ENCODE measurements around the gene CMPK2.

DNA sequence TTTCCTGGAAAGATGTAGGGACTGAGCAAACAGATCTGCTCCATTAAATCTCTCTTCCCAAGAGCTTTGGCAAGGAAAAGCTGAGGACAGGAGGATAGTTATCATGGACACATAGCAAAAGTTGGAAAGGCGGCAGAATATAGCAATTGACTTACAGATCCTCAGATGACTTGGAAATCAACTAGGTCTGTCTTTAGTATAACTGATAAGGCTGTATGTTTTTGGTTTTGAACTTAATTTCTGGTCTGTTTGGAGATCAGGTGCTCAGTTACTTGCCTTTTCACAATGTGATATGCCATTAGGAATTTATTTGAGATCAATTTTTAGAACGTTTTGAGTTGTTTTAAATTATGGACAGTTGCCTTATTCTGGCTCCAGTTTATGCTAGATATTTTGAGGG is 19.8 kb upstream of the CMPK2 start:
- TF ChIP-seq FOXM1 (IDR thresholded peaks at IDR 0.05; ENCODE audit: low read depth, low read length) (no peak), RCOR1 (conservative IDR thresholded peaks at IDR 0.05; ENCODE audit: low read depth, low read length) (no peak), CTCF (IDR thresholded peaks at IDR 0.05 in 2 of 3, conservative IDR thresholded peaks at IDR 0.05 in 1 of 3; ENCODE audit: control insufficient read depth in 2 of 3, extremely low read depth in 1 of 3, insufficient read depth in 1 of 3, low read depth in 3 of 3, low read length in 3 of 3) (no peak), SRF (IDR thresholded peaks at IDR 0.05; ENCODE audit: low read depth in 2 of 2, low read length in 2 of 2) (no peak), RFX5 (IDR thresholded peaks at IDR 0.05; ENCODE audit: low read depth, low read length) (no peak), CHD2 (IDR thresholded peaks at IDR 0.05; ENCODE audit: borderline replicate concordance, low read depth, low read length) (no peak), EZH2 (IDR thresholded peaks at IDR 0.05; ENCODE audit: borderline replicate concordance, control insufficient read depth, low read depth, low read length) (no peak), POLR2A (IDR thresholded peaks at IDR 0.05; ENCODE audit: low read depth, low read length) (no peak), MAX (IDR thresholded peaks at IDR 0.05; ENCODE audit: low read depth, low read length) (no peak), SIN3A (IDR thresholded peaks at IDR 0.05; ENCODE audit: low read depth, low read length) (no peak), RAD21 (IDR thresholded peaks at IDR 0.05; ENCODE audit: insufficient read depth, low read depth, low read length) (no peak)

All from GM12878 (cell line).